HG02840 (cell line): Measurements from ENCODE around the gene ZNF329.
A peak's percentile ranks its signal among the peaks of the same experiment; 100 is the strongest.
"Not testable (repeated sequence)": the region's sequence is repeated elsewhere in the genome, so short reads cannot be mapped to it uniquely, and the experiment has no call there.

Source experiments
- ATAC-seq: cut with Tn5 transposase; IDR thresholded peaks from one replicate; pipeline ENCODE4 v1.9.1; 2021; ENCODE audit warnings: mild to moderate bottlenecking, moderate library complexity, moderate number of reproducible peaks; ENCODE audit not compliant: unreplicated experiment, low FRiP score

Gene ZNF329

GRCh38 chr19:58150328-58150921 is at the start of gene ZNF329:
Gene ZNF329 (minus strand): TSS chr19:58150789. CDS start chr19:58129503, 21,286 bp downstream.
- peak; percentile 82 for ATAC-seq

- ATAC-seq: no peak
These were observed 46.5 kb upstream of the ZNF329 start for GRCh38 chr19:58196901-58197616.

GRCh38 chr19:58183817-58184215 is 33.2 kb upstream of the ZNF329 start:
- ATAC-seq: no peak

DNA sequence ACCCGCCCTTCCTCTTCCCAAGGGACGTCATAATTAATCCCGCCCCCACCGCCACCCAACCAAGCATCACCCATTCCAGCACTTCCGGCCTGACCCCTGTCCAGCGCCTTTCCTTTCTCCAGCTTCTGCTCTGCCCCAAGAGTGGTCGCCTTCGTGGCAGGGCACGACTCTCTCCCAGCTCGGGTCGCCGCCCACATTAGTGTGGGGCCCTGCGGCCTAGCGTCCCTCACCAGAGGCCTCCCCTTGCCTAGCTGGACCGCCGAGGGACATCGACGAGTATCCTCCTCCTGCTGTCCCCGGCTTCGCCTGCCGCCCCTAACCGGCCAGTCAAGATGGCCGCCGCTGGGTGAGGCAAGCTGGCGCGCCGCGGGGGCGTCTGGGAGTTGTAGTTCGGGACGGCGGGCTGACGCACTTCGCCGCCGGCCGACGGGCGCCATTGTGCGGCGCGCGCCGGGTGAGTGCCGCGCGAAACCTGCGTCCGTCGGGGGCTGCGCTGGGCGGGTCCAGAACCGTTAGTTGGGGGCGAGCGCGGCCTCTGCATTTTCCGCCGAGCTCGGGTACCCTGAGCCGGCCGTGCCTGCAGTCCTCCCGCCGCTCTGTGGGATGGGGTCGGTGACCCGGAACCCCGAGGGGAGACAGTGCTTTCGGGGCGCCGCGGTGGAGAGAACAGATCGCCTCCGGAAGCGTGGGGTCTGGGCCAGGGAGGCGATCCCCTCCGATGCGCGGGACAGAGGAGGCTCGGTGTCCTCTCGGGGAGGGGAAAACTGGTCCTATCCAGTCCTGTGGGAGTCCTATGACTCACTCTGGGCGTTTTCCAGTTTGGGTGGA is 32.6 kb upstream of the ZNF329 start, which contains the start of gene ZNF274:
Gene ZNF274 (plus strand): TSS at position 73 of the 828 bp plus-strand sequence. CDS start 905 bp downstream, outside the sequence.
- peak; percentile 89 for ATAC-seq

DNA sequence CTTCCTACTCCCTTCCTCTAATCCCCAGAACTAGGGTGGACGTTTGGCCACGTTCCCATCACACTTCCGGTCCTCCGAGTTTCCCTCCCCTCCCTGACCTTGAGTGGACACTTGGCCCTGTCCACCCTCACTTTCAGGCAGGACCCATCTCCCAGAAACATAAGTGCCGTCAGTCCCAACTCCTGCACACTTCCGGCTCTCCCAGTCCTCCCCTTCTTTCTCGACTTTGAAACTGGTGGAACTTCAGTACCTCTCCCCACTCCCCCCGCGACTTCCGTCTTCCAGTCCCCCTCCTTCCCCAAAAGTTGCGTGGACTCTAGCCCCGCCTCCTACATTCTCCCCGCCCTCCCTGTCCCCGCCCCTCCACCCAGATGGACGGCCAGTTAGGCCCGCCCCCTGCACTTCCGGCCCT is 32.0 kb upstream of the ZNF329 start:
- no peak for ATAC-seq

- ATAC-seq: no peak
These were observed 31.4 kb upstream of the ZNF329 start for GRCh38 chr19:58181902-58182576.

- ATAC-seq: no peak
These were observed 20.3 kb upstream of the ZNF329 start for GRCh38 chr19:58170860-58171259.

- no peak for ATAC-seq
These were observed 16.2 kb upstream of the ZNF329 start for GRCh38 chr19:58166708-58167280.

DNA sequence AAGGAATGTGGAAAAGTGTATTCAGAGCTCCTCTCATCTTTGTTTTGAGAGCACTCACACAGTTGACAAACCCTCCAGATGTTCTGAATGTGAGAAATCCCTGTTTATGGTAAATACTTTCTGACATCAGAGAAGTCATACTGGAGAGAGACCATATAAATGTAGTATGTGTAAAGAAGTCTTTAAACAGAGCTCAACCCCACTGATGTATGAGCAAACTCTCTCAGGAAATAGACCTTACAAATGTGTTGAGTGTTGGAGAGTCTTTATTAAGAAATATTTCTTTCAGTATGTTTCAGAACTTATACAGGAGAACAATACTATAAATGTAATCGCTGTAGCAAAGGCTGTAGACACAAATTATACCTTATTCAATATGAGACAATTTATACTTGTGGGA is 15.7 kb upstream of the ZNF329 start:
- no peak for ATAC-seq

GRCh38 chr19:58157045-58157728 is 6.6 kb upstream of the ZNF329 start:
- no peak for ATAC-seq

DNA sequence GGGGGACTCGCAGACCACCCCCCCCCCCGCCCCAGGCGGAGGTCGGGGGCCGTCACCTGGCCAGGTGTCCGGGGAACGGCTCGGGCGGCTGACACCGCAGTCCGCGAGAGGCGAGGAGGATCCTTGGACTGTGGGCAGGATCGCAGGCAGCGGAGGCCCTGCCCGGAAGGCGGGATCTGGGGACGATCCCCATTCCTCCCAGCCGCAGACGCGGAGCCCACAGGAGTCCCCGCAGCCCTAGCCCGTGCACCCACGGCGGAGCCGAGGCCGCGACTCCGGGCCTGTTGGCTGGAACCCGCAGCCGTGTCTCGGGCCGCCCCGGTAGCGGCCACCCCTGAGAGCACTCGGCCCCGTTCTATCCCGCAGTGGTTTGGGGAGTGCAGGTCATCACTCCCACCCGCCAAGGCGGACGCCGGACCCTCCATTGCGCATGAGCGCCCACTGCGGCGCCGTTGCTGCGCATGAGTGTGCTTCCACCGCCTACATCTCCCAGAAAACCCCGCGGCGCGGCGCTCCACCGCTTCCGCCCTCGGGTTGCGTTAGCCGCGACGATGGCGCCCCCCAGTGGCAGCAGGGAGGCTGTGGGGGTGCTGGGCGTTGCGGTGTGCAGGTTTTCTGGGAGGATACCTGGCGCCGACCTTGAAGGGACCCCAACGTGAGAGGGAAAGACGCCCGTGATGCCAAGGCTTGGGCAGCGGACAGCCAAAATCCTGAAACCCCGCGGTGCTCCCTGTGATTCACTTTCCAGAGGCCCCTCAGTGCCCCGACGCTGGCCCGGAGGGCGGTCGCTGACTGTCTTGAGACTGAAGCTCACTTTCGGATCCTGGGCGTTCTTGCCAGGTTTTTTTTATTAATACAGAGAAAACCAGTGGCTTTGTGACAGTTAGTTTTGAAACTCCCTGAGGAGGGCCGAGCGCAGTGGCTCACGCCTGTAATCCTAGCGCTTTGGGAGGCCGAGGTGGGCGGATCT is 4.4 kb upstream of the ZNF329 start:
- peak; percentile 61 for ATAC-seq

DNA sequence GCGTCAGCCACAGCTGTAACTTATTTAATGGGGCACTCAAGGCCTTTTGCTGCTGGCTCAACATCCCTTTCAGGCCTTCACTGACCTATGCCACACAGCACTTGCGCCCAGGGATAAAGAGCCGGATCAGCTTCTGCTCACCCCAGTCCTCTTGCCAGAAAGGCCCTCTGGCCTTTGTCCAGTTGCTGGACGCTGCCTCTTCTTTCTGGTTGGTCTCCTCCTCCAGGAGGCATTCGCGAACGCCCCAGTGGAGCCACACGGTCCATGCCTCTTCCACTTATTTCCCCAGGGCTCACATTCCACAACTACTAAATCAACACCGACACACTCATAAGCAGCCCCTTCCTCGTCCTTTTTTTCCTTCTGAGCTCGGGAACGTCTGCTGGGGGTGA is 3.7 kb upstream of the ZNF329 start:
- no peak for ATAC-seq

GRCh38 chr19:58153386-58153785 is 2.8 kb upstream of the ZNF329 start:
- no peak for ATAC-seq

GRCh38 chr19:58147475-58147874 is 3.1 kb downstream of the ZNF329 start:
- not testable (repeated sequence) for ATAC-seq

GRCh38 chr19:58145849-58146248 is 4.7 kb downstream of the ZNF329 start:
- no peak for ATAC-seq

- no peak for ATAC-seq
These were observed 16.3 kb downstream of the ZNF329 start for GRCh38 chr19:58134244-58134643.

- ATAC-seq: no peak
These were observed 21.3 kb downstream of the ZNF329 start for GRCh38 chr19:58129284-58129683.

DNA sequence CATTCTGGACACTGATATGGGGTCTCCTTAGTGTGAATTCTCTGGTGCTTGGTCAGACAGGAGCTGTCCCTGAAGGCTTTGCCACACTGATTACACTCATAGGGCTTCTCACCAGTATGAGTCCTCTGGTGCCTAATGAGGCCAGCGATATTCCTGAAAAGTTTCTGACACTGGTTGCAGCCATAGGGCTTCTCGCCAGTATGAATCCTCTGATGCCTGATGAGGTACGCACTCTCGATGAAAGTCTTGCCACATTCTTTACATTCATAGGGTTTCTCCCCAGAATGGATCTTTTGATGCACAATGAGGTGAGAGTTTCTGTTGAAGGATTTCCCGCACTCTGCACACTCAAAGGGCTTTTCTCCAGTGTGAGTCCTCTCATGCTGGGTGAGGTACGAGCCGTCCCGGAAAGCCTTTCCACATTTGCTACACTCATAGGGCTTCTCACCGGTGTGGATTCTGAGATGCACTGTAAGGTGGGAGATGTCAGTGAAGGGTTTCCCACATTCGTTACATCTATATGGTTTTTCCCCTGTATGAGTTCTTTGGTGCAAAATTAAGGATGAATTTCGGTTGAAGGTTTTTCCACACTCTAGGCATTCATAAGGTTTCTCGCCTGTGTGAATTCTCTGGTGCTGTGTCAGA is 22.4 kb downstream of the ZNF329 start:
- ATAC-seq: no peak
